Kidney tubule cell (primary cell): Measurements from ENCODE around the gene DDX27.

ENCODE experiments used
- DNase-seq: peaks from one replicate; pipeline ENCODE4 v3.0.0-alpha.2; 2018; ENCODE audit warnings: low spot score

DDX27 gene

GRCh38 chr20:49291200-49291599 lies 72.0 kb downstream of the DDX27 start:
- DNase-seq: no peak

GRCh38 chr20:49292010-49292409 lies 72.8 kb downstream of the DDX27 start:
- DNase-seq: no peak

GRCh38 chr20:49293122-49293521 lies 73.9 kb downstream of the DDX27 start:
- no peak for DNase-seq
